ENCODE measurements around the gene PTPRJ. TPM values are rescaled to one million over a fixed set of nuclear protein-coding genes. Genes with fewer than 3 reads are reported as not detected.

PTPRJ gene
- total RNA-seq, 1 experiment from 2014 or later = 59.4 TPM

DNA sequence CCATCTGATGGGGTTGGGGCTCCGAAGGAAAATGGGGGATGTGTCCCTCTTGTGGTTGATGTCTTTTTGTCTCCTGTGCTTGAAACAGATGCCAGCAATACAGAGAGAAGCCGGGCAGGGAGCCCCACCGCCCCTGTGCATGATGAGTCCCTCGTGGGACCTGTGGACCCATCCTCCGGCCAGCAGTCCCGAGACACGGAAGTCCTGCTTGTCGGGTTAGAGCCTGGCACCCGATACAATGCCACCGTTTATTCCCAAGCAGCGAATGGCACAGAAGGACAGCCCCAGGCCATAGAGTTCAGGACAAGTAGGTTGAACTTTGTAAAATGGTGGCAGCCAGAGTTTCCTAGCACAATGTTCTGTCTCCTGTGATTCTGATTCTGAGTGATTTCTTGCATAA is 144.5 kb downstream of the PTPRJ start:
- Mint-ChIP-seq H3K4me3 (ENCODE audit: low read depth, unreplicated experiment) (no peak overlapping the region), H3K4me1 (ENCODE audit: low read depth, unreplicated experiment) (no peaks in the 10 kb centered on the region), H3K9me3 (ENCODE audit: low read depth, unreplicated experiment) (no peaks in the 10 kb centered on the region), H3K36me3 (ENCODE audit: insufficient read depth, unreplicated experiment) (peaks cover 31% of the 10 kb centered on the region), H3K27me3 (ENCODE audit: unreplicated experiment) (no peaks in the 10 kb centered on the region), H3K27ac (ENCODE audit: unreplicated experiment) (no peak overlapping the region)
- CTCF ChIA-PET = no interaction called here
- no TSS peak for BruUV-seq (replicated peaks)
- intact Hi-C loops (cut with micrococcal nuclease; ENCODE audit: unreplicated experiment) = no loop called here
- DNase-seq = no peak
- TF ChIP-seq, protein P1, sequence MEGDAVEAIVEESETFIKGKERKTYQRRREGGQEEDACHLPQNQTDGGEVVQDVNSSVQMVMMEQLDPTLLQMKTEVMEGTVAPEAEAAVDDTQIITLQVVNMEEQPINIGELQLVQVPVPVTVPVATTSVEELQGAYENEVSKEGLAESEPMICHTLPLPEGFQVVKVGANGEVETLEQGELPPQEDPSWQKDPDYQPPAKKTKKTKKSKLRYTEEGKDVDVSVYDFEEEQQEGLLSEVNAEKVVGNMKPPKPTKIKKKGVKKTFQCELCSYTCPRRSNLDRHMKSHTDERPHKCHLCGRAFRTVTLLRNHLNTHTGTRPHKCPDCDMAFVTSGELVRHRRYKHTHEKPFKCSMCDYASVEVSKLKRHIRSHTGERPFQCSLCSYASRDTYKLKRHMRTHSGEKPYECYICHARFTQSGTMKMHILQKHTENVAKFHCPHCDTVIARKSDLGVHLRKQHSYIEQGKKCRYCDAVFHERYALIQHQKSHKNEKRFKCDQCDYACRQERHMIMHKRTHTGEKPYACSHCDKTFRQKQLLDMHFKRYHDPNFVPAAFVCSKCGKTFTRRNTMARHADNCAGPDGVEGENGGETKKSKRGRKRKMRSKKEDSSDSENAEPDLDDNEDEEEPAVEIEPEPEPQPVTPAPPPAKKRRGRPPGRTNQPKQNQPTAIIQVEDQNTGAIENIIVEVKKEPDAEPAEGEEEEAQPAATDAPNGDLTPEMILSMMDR (IDR thresholded peaks at IDR 0.05; ENCODE audit: unreplicated experiment) = no peak

DNA sequence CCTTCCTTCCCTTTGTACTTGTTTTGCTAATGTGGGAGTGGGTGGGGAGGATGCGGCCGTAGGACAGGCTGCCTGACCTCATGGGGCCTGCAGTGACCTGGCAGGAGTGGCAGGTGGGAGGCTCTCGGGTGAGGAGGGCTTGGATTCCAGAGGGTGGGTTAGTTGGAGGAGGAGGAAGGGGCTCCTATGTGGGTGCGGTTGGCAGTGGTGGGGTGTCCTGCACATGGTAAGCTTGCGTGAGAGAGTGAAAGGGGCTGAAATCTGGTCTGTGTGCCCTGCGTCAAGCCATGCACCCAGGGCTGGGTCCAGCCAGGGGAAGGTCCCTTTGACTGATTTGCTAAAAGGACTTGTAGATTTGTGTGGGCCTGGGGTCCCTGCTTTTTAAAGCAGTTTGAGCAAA is 145.5 kb downstream of the PTPRJ start:
- no peak for DNase-seq
- no TSS peak for BruUV-seq (replicated peaks)
- no peak overlapping the region for H3K27ac Mint-ChIP-seq (ENCODE audit: unreplicated experiment)
- TF ChIP-seq, protein P1 (IDR thresholded peaks at IDR 0.05; ENCODE audit: unreplicated experiment) = no peak
- H3K9me3 Mint-ChIP-seq (ENCODE audit: low read depth, unreplicated experiment) = no peaks in the 10 kb centered on the region
- H3K27me3 Mint-ChIP-seq (ENCODE audit: unreplicated experiment) = no peaks in the 10 kb centered on the region
- no peaks in the 10 kb centered on the region for H3K4me1 Mint-ChIP-seq (ENCODE audit: low read depth, unreplicated experiment)
- intact Hi-C loops (cut with micrococcal nuclease; ENCODE audit: unreplicated experiment) = no loop called here
- CTCF ChIA-PET = no interaction called here
- no peak overlapping the region for H3K4me3 Mint-ChIP-seq (ENCODE audit: low read depth, unreplicated experiment)
- H3K36me3 Mint-ChIP-seq (ENCODE audit: insufficient read depth, unreplicated experiment) = peaks cover 37% of the 10 kb centered on the region

DNA sequence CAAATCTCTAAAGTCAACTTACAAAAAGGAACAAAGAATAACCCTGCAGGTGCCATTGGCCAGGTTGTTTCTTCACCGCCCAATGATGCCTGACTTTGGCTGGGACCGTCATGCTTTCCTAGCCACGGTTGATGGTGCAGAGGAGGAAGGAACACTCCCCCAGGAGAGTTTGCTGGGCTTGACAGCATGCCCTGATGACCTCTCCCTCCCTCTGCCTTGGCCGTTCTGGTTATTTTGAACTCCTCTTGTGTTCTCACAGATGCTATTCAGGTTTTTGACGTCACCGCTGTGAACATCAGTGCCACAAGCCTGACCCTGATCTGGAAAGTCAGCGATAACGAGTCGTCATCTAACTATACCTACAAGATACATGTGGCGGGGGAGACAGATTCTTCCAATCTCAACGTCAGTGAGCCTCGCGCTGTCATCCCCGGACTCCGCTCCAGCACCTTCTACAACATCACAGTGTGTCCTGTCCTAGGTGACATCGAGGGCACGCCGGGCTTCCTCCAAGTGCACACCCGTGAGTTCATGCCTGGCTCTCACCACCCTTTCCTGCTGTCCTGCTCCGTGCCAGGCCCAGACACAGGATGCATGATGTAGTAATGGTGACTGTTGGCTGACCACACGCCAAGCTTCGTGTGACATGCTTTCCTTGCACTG is 147.3 kb downstream of the PTPRJ start:
- no peaks in the 10 kb centered on the region for H3K4me1 Mint-ChIP-seq (ENCODE audit: low read depth, unreplicated experiment)
- TF ChIP-seq, protein P1 (IDR thresholded peaks at IDR 0.05; ENCODE audit: unreplicated experiment) = no peak
- H3K4me3 Mint-ChIP-seq (ENCODE audit: low read depth, unreplicated experiment) = no peak overlapping the region
- H3K27ac Mint-ChIP-seq (ENCODE audit: unreplicated experiment) = no peak overlapping the region
- H3K36me3 Mint-ChIP-seq (ENCODE audit: insufficient read depth, unreplicated experiment) = peaks cover 36% of the 10 kb centered on the region
- no peaks in the 10 kb centered on the region for H3K9me3 Mint-ChIP-seq (ENCODE audit: low read depth, unreplicated experiment)
- BruUV-seq (replicated peaks) = no TSS peak
- DNase-seq = no peak
- no peaks in the 10 kb centered on the region for H3K27me3 Mint-ChIP-seq (ENCODE audit: unreplicated experiment)
- CTCF ChIA-PET = no interaction called here
- intact Hi-C loops (cut with micrococcal nuclease; ENCODE audit: unreplicated experiment) = no loop called here

DNA sequence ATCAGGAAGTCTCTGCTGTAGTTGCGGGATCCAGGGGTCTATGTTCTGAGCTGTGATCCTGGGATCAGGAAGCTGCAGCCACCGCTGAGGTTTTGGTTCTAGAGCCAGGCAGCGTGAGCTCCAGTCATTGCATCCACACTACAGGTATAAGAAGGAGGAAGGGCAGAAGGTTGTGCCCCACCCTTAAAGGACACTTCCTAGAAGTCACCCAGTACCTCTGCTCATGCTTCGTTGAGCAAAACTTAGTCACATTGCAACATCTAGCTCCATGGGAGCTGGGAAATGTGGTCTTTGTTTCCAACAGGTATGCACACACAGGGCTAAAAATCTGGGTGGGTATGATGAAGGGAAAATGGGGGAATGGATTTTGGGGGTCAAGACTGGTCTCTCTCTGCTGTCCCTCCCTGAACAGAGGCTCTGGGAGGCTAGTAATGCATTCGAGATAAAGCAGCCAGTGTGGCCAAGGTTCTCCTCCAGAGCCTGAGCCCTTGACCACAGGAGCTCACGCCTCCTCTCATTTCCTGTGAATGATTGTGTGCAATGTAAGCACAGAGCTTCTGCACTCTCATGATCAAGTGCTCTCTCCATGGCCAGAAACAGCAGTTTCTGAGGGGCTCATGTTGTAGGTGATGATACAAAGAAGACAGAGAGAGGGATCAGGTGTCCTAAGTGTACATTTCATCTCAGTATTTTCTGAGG is 149.5 kb downstream of the PTPRJ start:
- Mint-ChIP-seq H3K9me3 (ENCODE audit: low read depth, unreplicated experiment) (no peaks in the 10 kb centered on the region), H3K36me3 (ENCODE audit: insufficient read depth, unreplicated experiment) (peaks cover 31% of the 10 kb centered on the region), H3K4me3 (ENCODE audit: low read depth, unreplicated experiment) (no peak overlapping the region), H3K27me3 (ENCODE audit: unreplicated experiment) (no peaks in the 10 kb centered on the region), H3K27ac (ENCODE audit: unreplicated experiment) (no peak overlapping the region), H3K4me1 (ENCODE audit: low read depth, unreplicated experiment) (no peaks in the 10 kb centered on the region)
- intact Hi-C loops (cut with micrococcal nuclease; ENCODE audit: unreplicated experiment) = no loop called here
- CTCF ChIA-PET = no interaction called here
- DNase-seq = no peak
- no TSS peak for BruUV-seq (replicated peaks)
- TF ChIP-seq, protein P1 (IDR thresholded peaks at IDR 0.05; ENCODE audit: unreplicated experiment) = no peak
